Gastrocnemius medialis (tissue), 4 donors: ENCODE measurements around the gene TFAP2B. TPM values are rescaled to one million over a fixed set of nuclear protein-coding genes. Genes with fewer than 3 reads are reported as not detected.

Experiments used
- ATAC-seq, 2 donors: fragments of 150-250 bp; one replicate each; pipeline ENCODE4 v1.9.1; 2016
- DNase-seq, 2 donors: peaks; one replicate each; pipeline ENCODE4 v3.0.0-alpha.2; 2019
- H3K27ac ChIP-seq, 4 donors: fragments of 200-600 bp; sonication (generic); 1 replicate in 1 of 4; 2 replicates in 3 of 4; pipeline ENCODE4 v1.5.1; 2016 to 2018; ENCODE audit warnings: mild to moderate bottlenecking in 2 of 4, moderate library complexity in 1 of 4
- H3K27me3 ChIP-seq, 3 donors: fragments of 200-600 bp; sonication (generic) in 2 of 3; 1 replicate in 1 of 3; 2 replicates in 2 of 3; pipeline versions ENCODE4 v1.5.1 to v1.6.0; 2016 to 2019; ENCODE audit warnings: mild to moderate bottlenecking in 1 of 3, moderate library complexity in 1 of 3
- H3K36me3 ChIP-seq, 2 donors: fragments of 200-600 bp; sonication (generic) in 1 of 2; one replicate each; pipeline ENCODE4 v1.5.1; 2017 to 2018
- H3K4me1 ChIP-seq, 2 donors: fragments of 200-600 bp; sonication (generic) in 1 of 2; one replicate each; pipeline ENCODE4 v1.5.1; 2016 to 2017; ENCODE audit warnings: mild to moderate bottlenecking in 2 of 2
- H3K4me3 ChIP-seq, 4 donors: fragments of 200-600 bp; sonication (generic) in 3 of 4; 1 replicate in 1 of 4; 2 replicates in 3 of 4; pipeline ENCODE4 v1.5.1; 2016 to 2019; ENCODE audit warnings: mild to moderate bottlenecking in 2 of 4
- H3K9me3 ChIP-seq, 3 donors: fragments of 200-600 bp; sonication (generic) in 2 of 3; 1 replicate in 1 of 3; 2 replicates in 2 of 3; pipeline ENCODE4 v1.5.1; 2016 to 2019
- POLR2A ChIP-seq, 2 donors: fragments of 450-650 bp; IDR thresholded peaks; one replicate each; pipeline ENCODE4 v1.6.1; 2017; ENCODE audit warnings: antibody characterized with exemption in 2 of 2, mild to moderate bottlenecking in 2 of 2, moderate library complexity in 2 of 2
- in situ Hi-C, 4 donors: fragments of 200-750 bp; cut with MboI; loops; one replicate each; pipeline versions ENCODE4 v1.15.0 to v1.8.0; 2017; ENCODE audit warnings: low sequenced_read_pairs in 4 of 4
- intact Hi-C: fragments of 100-400 bp; cut with DNase I; formaldehyde crosslinking; loops from one replicate; pipeline ENCODE4 v1.15.1; 2023; ENCODE audit warnings: low total_unique reads
- total RNA-seq, 4 donors: library from RNA; depleted of rRNA; stranded (reverse); fragments of >200 nt; gene quantifications; one replicate each; pipeline versions ENCODE4 v1.1.0 to v1.2.3, GENCODE V29; 2016
- TF ChIP-seq, protein P1 (sequence below), 5 experiments: fragments of 450-650 bp in 3 of 5; fragments of 200-600 bp in 2 of 5; sonication (generic) in 2 of 5; IDR thresholded peaks in 4 of 5; conservative IDR thresholded peaks in 1 of 5; 1 replicate in 4 of 5; 2 replicates in 1 of 5; pipeline ENCODE4 v1.5.1; 2016 to 2019; ENCODE audit warnings: antibody characterized with exemption in 5 of 5, mild to moderate bottlenecking in 3 of 5, moderate library complexity in 3 of 5

The TFAP2B gene
- total RNA-seq, 4 donors from 2014 or later, result not detected

DNA sequence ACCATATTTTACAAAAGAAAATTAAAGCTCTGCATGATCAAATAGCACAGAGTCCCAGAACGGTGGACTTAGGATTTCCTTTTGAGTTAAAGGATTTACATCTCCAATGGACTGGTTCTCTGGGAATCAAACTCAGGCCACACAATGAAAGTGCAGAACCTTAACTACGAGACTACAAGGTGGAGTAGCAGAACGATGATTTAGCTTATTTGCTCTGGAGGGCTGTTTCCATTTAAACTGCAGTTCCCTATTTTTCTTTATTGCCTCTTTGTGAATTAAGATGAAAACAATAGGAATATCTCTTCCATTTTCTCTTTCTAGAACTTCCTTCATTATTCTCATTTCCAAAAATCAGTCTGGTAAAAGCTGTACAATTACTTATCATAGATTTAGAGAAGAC lies 65.7 kb downstream of the TFAP2B start:
- in situ Hi-C loops, result no loop called here
- no peak overlapping the region for H3K27ac ChIP-seq
- H3K36me3 ChIP-seq, result no peaks in the 10 kb centered on the region
- no peaks in the 10 kb centered on the region for H3K9me3 ChIP-seq
- H3K4me1 ChIP-seq, result no peaks in the 10 kb centered on the region
- intact Hi-C loops, result no loop called here
- TF ChIP-seq, protein P1, sequence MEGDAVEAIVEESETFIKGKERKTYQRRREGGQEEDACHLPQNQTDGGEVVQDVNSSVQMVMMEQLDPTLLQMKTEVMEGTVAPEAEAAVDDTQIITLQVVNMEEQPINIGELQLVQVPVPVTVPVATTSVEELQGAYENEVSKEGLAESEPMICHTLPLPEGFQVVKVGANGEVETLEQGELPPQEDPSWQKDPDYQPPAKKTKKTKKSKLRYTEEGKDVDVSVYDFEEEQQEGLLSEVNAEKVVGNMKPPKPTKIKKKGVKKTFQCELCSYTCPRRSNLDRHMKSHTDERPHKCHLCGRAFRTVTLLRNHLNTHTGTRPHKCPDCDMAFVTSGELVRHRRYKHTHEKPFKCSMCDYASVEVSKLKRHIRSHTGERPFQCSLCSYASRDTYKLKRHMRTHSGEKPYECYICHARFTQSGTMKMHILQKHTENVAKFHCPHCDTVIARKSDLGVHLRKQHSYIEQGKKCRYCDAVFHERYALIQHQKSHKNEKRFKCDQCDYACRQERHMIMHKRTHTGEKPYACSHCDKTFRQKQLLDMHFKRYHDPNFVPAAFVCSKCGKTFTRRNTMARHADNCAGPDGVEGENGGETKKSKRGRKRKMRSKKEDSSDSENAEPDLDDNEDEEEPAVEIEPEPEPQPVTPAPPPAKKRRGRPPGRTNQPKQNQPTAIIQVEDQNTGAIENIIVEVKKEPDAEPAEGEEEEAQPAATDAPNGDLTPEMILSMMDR (IDR thresholded peaks at IDR 0.05 in 4 of 5, conservative IDR thresholded peaks at IDR 0.05 in 1 of 5), result no peak
- no peak for TF ChIP-seq POLR2A (IDR thresholded peaks at IDR 0.05)
- ATAC-seq (no peak), DNase-seq (no peak)
- H3K4me3 ChIP-seq, result no peak overlapping the region
- H3K27me3 ChIP-seq, result no peaks in the 10 kb centered on the region

DNA sequence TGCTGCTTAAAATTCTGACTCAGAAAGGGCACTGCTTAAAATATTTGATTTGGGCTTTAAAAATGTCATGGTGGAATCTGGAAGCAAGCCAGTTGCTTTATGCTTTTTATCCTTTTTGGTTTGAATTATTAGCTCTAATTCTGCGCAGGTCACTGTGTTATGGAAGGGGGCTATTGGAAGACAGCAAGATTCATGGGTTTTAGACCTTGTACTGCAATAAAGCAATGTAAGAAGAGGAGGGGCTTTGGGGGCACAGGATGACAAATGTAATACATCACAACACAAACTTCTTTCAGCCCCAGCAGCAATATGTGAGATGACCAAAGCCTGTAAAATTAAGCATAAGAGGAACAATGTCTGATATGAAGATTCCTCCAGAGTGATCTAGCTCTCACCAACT lies 68.4 kb downstream of the TFAP2B start:
- Histone ChIP-seq H3K4me3 (no peak overlapping the region), H3K4me1 (no peaks in the 10 kb centered on the region), H3K9me3 (no peaks in the 10 kb centered on the region), H3K27me3 (no peaks in the 10 kb centered on the region), H3K36me3 (no peaks in the 10 kb centered on the region), H3K27ac (no peak overlapping the region)
- in situ Hi-C loops, result no loop called here
- ATAC-seq (no peak), DNase-seq (no peak)
- TF ChIP-seq, protein P1 (IDR thresholded peaks at IDR 0.05 in 4 of 5, conservative IDR thresholded peaks at IDR 0.05 in 1 of 5), result no peak
- TF ChIP-seq POLR2A (IDR thresholded peaks at IDR 0.05), result no peak
- intact Hi-C loops, result no loop called here

DNA sequence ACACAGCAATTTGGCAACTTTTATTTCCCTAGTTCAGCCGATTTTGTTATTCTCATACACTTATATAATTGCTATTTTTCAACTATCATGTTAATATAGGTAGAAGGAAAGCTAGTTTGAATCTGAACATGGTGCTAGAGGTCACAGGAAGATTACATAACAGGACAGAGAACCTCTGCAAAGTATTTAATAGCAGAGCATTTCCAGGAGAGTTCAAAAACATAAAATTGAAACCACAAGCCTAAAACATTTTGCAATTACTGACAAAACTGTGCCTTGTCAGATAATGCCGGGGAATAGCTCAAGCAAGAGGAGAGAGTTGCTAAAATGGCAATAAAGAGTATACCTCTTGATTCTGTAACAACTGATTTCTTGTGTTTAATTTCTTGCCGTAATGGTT lies 70.8 kb downstream of the TFAP2B start:
- no peaks in the 10 kb centered on the region for H3K9me3 ChIP-seq
- no peak overlapping the region for H3K4me3 ChIP-seq
- H3K36me3 ChIP-seq, result no peaks in the 10 kb centered on the region
- no peak overlapping the region for H3K27ac ChIP-seq
- intact Hi-C loops, result no loop called here
- no peak for DNase-seq
- in situ Hi-C loops, result no loop called here
- H3K4me1 ChIP-seq, result no peaks in the 10 kb centered on the region
- H3K27me3 ChIP-seq, result no peaks in the 10 kb centered on the region
- TF ChIP-seq POLR2A (IDR thresholded peaks at IDR 0.05), result no peak
- TF ChIP-seq, protein P1 (IDR thresholded peaks at IDR 0.05 in 4 of 5, conservative IDR thresholded peaks at IDR 0.05 in 1 of 5), result no peak
- no peak for ATAC-seq

DNA sequence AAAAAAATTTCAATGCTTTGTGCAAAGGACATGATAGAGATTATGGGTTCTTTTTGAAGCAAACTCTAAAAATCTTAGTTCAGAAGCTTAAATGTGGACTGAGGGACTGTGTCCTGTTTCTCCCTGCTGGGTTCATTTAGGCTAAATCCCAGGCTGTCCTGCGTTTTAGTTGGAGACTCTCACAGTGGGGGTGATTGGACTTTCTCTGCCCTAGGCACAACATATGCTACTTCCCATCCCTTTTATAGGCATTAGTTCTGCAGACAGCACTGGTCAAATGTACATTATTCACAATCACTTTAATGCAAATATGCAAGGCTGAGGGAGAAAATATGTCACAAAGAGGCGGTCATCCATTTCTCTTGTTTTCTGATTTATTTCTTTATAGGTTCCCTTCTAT lies 71.3 kb downstream of the TFAP2B start:
- ATAC-seq, result no peak
- Histone ChIP-seq H3K4me1 (no peaks in the 10 kb centered on the region), H3K4me3 (no peak overlapping the region), H3K27ac (no peak overlapping the region), H3K9me3 (no peaks in the 10 kb centered on the region), H3K27me3 (no peaks in the 10 kb centered on the region), H3K36me3 (no peaks in the 10 kb centered on the region)
- no peak for TF ChIP-seq POLR2A (IDR thresholded peaks at IDR 0.05)
- TF ChIP-seq, protein P1 (IDR thresholded peaks at IDR 0.05 in 4 of 5, conservative IDR thresholded peaks at IDR 0.05 in 1 of 5), result no peak
- no peak for DNase-seq
- in situ Hi-C loops (no loop called here), intact Hi-C loops (no loop called here)

DNA sequence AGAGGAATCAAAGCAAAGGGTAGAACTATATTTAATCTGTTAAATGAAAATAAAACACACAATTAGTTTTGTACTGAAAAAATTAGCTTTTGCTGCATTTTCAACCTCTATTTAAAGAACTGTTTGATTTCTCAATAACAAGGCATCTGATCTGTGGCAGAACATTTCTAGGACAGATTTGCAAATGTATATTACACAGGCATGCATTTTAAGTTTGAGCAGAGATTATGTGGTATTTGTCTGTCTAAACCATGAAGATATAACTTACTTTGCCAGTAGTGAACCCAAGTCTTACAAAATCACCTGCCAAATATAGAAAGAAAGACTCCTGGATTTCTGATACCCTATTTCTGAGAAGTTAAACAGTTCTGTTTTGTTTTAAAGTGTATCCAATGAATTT lies 71.9 kb downstream of the TFAP2B start:
- Histone ChIP-seq H3K4me3 (no peak overlapping the region), H3K9me3 (no peaks in the 10 kb centered on the region), H3K36me3 (no peaks in the 10 kb centered on the region), H3K27me3 (no peaks in the 10 kb centered on the region), H3K27ac (no peak overlapping the region), H3K4me1 (no peaks in the 10 kb centered on the region)
- intact Hi-C loops (no loop called here), in situ Hi-C loops (no loop called here)
- no peak for TF ChIP-seq POLR2A (IDR thresholded peaks at IDR 0.05)
- TF ChIP-seq, protein P1 (IDR thresholded peaks at IDR 0.05 in 4 of 5, conservative IDR thresholded peaks at IDR 0.05 in 1 of 5), result no peak
- ATAC-seq (no peak), DNase-seq (no peak)
